B cell (primary cell): ENCODE measurements around the gene MPST. TPM values are rescaled to one million over a fixed set of nuclear protein-coding genes. Genes with fewer than 3 reads are reported as not detected.
"Not testable (repeated sequence)": the region's sequence is repeated elsewhere in the genome, so short reads cannot be mapped to it uniquely, and the experiment has no call there.

Source experiments
- ATAC-seq: fragments of 200-7000 bp; cut with Tn5 transposase; one replicate; pipeline ENCODE4 v1.10.0; 2021; ENCODE audit warnings: low read depth, mild to moderate bottlenecking, moderate number of reproducible peaks, moderate library complexity
- CTCF ChIA-PET: fragments of 350-600 bp; sonication (Branson Sonifier 250); formaldehyde crosslinking; loops from one replicate; lab custom pipeline; 2021; ENCODE audit warnings: antibody characterized with exemption, inconsistent platforms; lab: Charles Lee
- POLR2A ChIA-PET: fragments of 350-600 bp; sonication (Branson Sonifier 250); formaldehyde crosslinking; loops from one replicate; lab custom pipeline; 2021; ENCODE audit warnings: antibody characterized with exemption; lab: Charles Lee
- DNase-seq: peaks from one replicate; pipeline ENCODE4 v3.0.0; 2013
- H2AFZ ChIP-seq: 2 replicates; pipeline ENCODE4 v1.6.1; 2012; ENCODE audit warnings: mild to moderate bottlenecking, low read depth, low read length; ENCODE audit not compliant: insufficient read depth, poor library complexity, severe bottlenecking
- H3K27ac ChIP-seq, 2 donors: 1 replicate in 1 of 2; 2 replicates in 1 of 2; pipeline ENCODE4 v1.5.1; 2012 to 2013; ENCODE audit warnings: low read length in 2 of 2, mild to moderate bottlenecking in 2 of 2, moderate library complexity in 1 of 2
- H3K27me3 ChIP-seq, 4 experiments: fragments of 200-600 bp in 1 of 4; sonication (generic) in 1 of 4; replicated peaks in 1 of 4; 1 replicate in 2 of 4; 2 replicates in 2 of 4; pipeline versions ENCODE4 v1.6.1 to v1.7.0; 2013 to 2016; ENCODE audit warnings: low read length in 3 of 4, mild to moderate bottlenecking in 2 of 4, mixed read lengths in 1 of 4, moderate library complexity in 1 of 4; ENCODE audit not compliant: insufficient read depth in 4 of 4, control insufficient read depth in 3 of 4; ENCODE audit errors: control extremely low read depth in 1 of 4
- H3K36me3 ChIP-seq, 2 experiments: replicated peaks in 1 of 2; 1 replicate in 1 of 2; 2 replicates in 1 of 2; pipeline versions ENCODE4 v1.6.1 to v1.7.1; 2013; ENCODE audit warnings: low read length in 1 of 2; ENCODE audit not compliant: insufficient read depth in 2 of 2, control insufficient read depth in 1 of 2; ENCODE audit errors: control extremely low read depth in 1 of 2, extremely low read depth in 1 of 2
- H3K4me1 ChIP-seq, 2 donors: fragments of 200-600 bp in 1 of 2; sonication (generic) in 1 of 2; 1 replicate in 1 of 2; 2 replicates in 1 of 2; pipeline versions ENCODE4 v1.5.1 to v1.6.1; 2013 to 2017; ENCODE audit warnings: low read length in 2 of 2; ENCODE audit not compliant: control insufficient read depth in 2 of 2, insufficient read depth in 2 of 2
- H3K4me2 ChIP-seq: replicated peaks from 2 replicates; pipeline ENCODE3; 2012; ENCODE audit warnings: mild to moderate bottlenecking, low read depth, low read length; ENCODE audit not compliant: poor library complexity, severe bottlenecking
- H3K4me3 ChIP-seq, 5 experiments: fragments of 200-600 bp in 1 of 5; sonication (generic) in 1 of 5; 1 replicate in 3 of 5; 2 replicates in 2 of 5; pipeline versions ENCODE4 v1.5.1 to v1.7.0; 2011 to 2016; ENCODE audit warnings: low read length in 4 of 5, mild to moderate bottlenecking in 4 of 5, low read depth in 2 of 5, control low read depth in 1 of 5, moderate library complexity in 1 of 5; ENCODE audit not compliant: insufficient read depth in 1 of 5; ENCODE audit errors: control extremely low read depth in 1 of 5, extremely low read depth in 1 of 5
- H3K79me2 ChIP-seq: fragments of 200-600 bp; sonication (generic); one replicate; pipeline ENCODE4 v1.6.0; 2016; ENCODE audit warnings: low read length; ENCODE audit not compliant: control insufficient read depth, insufficient read depth
- H3K9ac ChIP-seq: fragments of 200-600 bp; sonication (generic); 2 replicates; pipeline ENCODE4 v1.6.1; 2017; ENCODE audit warnings: mild to moderate bottlenecking, low read length, moderate library complexity
- H3K9me3 ChIP-seq, 3 donors: one replicate each; pipeline versions ENCODE4 v1.6.1 to v1.7.1; 2013; ENCODE audit warnings: low read length in 2 of 3; ENCODE audit not compliant: control insufficient read depth in 2 of 3, insufficient read depth in 1 of 3; ENCODE audit errors: control extremely low read depth in 1 of 3
- H4K20me1 ChIP-seq: 2 replicates; pipeline ENCODE4 v1.6.0; 2012; ENCODE audit warnings: mild to moderate bottlenecking, low read length; ENCODE audit not compliant: insufficient read depth, control insufficient read depth, poor library complexity, severe bottlenecking
- H3K27ac Mint-ChIP-seq: one replicate; pipeline ENCODE4 v1.8.0; 2021; ENCODE audit warnings: mixed read lengths
- H3K27me3 Mint-ChIP-seq: one replicate; pipeline ENCODE4 v1.8.0; 2021; ENCODE audit warnings: mixed read lengths
- H3K4me1 Mint-ChIP-seq: one replicate; pipeline ENCODE4 v1.8.0; 2021; ENCODE audit warnings: mixed read lengths
- H3K4me3 Mint-ChIP-seq: one replicate; pipeline ENCODE4 v1.8.0; 2021; ENCODE audit warnings: mixed read lengths
- H3K9me3 Mint-ChIP-seq: one replicate; pipeline ENCODE4 v1.8.0; 2022; ENCODE audit warnings: mixed read lengths; ENCODE audit not compliant: insufficient read depth
- CTCF ChIP-seq: fragments of 200-600 bp; IDR thresholded peaks from one replicate; pipeline ENCODE4 v1.8.0; 2022; ENCODE audit warnings: antibody characterized with exemption, mild to moderate bottlenecking
- EZH2 ChIP-seq: IDR thresholded peaks from 2 replicates; pipeline ENCODE4 v1.6.1; 2012; ENCODE audit warnings: borderline replicate concordance, low read depth, mild to moderate bottlenecking, moderate library complexity, low read length; ENCODE audit not compliant: insufficient read depth, poor library complexity, severe bottlenecking
- WGBS: methylation state at CpG from one replicate; pipeline ENCODE4 v1.1.5; 2013; ENCODE audit warnings: missing lambda C conversion rate; ENCODE audit not compliant: insufficient coverage; 5-methylcytosine and 5-hydroxymethylcytosine counted together
- intact Hi-C: fragments of 100-400 bp; cut with micrococcal nuclease; formaldehyde crosslinking; loops from one replicate; pipeline ENCODE4 v1.10.0; 2022
- polyA plus RNA-seq: library from polyadenylated mRNA; depleted of rRNA; stranded (reverse); fragments of >200 nt; gene quantifications from 2 replicates; pipeline ENCODE4 v1.2.3, GENCODE V29; 2012
- total RNA-seq, 2 donors: library from RNA; stranded (reverse); fragments of 120-200 nt in 1 of 2; gene quantifications; 1 replicate in 1 of 2; 2 replicates in 1 of 2; pipeline versions ENCODE4 v1.2.3 to v1.2.4, GENCODE V29; 2013 to 2022

The MPST gene
- total and polyA plus RNA-seq, 2 donors (not counting 1 experiment from before 2014, with no cell fraction given) = 11.2 to 17.7 TPM

- H3K4me3 ChIP-seq = no peak overlapping the region
- peaks cover 0 to 50% (median 14%) of the 10 kb centered on the region in 4 experiments for H3K27me3 ChIP-seq
- H3K27ac Mint-ChIP-seq = no peak overlapping the region
- no peak overlapping the region for H3K9ac ChIP-seq
- ChIA-PET CTCF (no interaction called here), POLR2A (no interaction called here)
- H3K4me3 Mint-ChIP-seq = no peak overlapping the region
- H3K4me2 ChIP-seq = no peak overlapping the region
- no peaks in the 10 kb centered on the region for H3K4me1 Mint-ChIP-seq
- no peaks in the 10 kb centered on the region for H3K9me3 ChIP-seq
- ATAC-seq (no peak), DNase-seq (no peak)
- H3K4me1 ChIP-seq = no peaks in the 10 kb centered on the region
- peaks cover 29% of the 10 kb centered on the region for H3K27me3 Mint-ChIP-seq
- H3K27ac ChIP-seq = no peak overlapping the region
- H3K79me2 ChIP-seq = no peaks in the 10 kb centered on the region
- H3K36me3 ChIP-seq = no peaks in the 10 kb centered on the region
- no peaks in the 10 kb centered on the region for H3K9me3 Mint-ChIP-seq
- no peak overlapping the region for H2AFZ ChIP-seq
- no peaks in the 10 kb centered on the region for H4K20me1 ChIP-seq
- 90% methylated on average over 6 of the region's 8 CpGs for WGBS
- TF ChIP-seq EZH2 (no peak), CTCF (no peak)
- intact Hi-C loops = no loop called here
These were observed 50.8 kb downstream of the MPST start for GRCh38 chr22:37070334-37070733.

- Histone ChIP-seq H3K79me2 (no peaks in the 10 kb centered on the region), H3K27ac (no peak overlapping the region), H2AFZ (no peak overlapping the region), H3K9ac (no peak overlapping the region), H3K4me2 (no peak overlapping the region), H3K9me3 (no peaks in the 10 kb centered on the region), H4K20me1 (no peaks in the 10 kb centered on the region), H3K4me3 (no peak overlapping the region), H3K27me3 (peaks cover 0 to 51% (median 14%) of the 10 kb centered on the region in 4 experiments), H3K36me3 (no peaks in the 10 kb centered on the region), H3K4me1 (no peaks in the 10 kb centered on the region)
- ChIA-PET CTCF (no interaction called here), POLR2A (no interaction called here)
- no peak overlapping the region for H3K4me3 Mint-ChIP-seq
- no peak for TF ChIP-seq CTCF
- TF ChIP-seq EZH2 = no peak
- no peak overlapping the region for H3K27ac Mint-ChIP-seq
- H3K27me3 Mint-ChIP-seq = peaks cover 34% of the 10 kb centered on the region
- no peaks in the 10 kb centered on the region for H3K4me1 Mint-ChIP-seq
- DNase-seq = no peak
- WGBS = 60% methylated on average over 9 of the region's 9 CpGs
- intact Hi-C loops = no loop called here
- ATAC-seq = no peak
- no peaks in the 10 kb centered on the region for H3K9me3 Mint-ChIP-seq
These were observed 51.2 kb downstream of the MPST start for GRCh38 chr22:37070744-37071143.

GRCh38 chr22:37071850-37072592 lies 52.5 kb downstream of the MPST start:
- H3K9me3 ChIP-seq, POLR2A ChIA-PET, intact Hi-C loops, H4K20me1 ChIP-seq, H3K4me2 ChIP-seq, H3K36me3 ChIP-seq, H3K4me3 ChIP-seq, H3K79me2 ChIP-seq, H2AFZ ChIP-seq, H3K9me3 Mint-ChIP-seq, H3K27ac Mint-ChIP-seq, H3K4me1 ChIP-seq, H3K9ac ChIP-seq, H3K4me1 Mint-ChIP-seq, H3K4me3 Mint-ChIP-seq, ATAC-seq, DNase-seq, H3K27ac ChIP-seq, CTCF ChIA-PET: not testable (repeated sequence)
- WGBS = 98% methylated on average over 5 of the region's 5 CpGs
- peaks cover 34% of the 10 kb centered on the region for H3K27me3 Mint-ChIP-seq
- peaks cover 0 to 59% (median 14%) of the 10 kb centered on the region in 4 experiments for H3K27me3 ChIP-seq
